Astrocyte of the cerebellum (primary cell): ENCODE data around the gene PPP4R1.

Experiments
- DNase-seq: peaks from one replicate; pipeline ENCODE4 v3.0.0-alpha.2; 2011; ENCODE audit warnings: low read depth
- H3K4me3 ChIP-seq: 2 replicates; pipeline ENCODE4 v1.5.1; 2011; ENCODE audit warnings: mild to moderate bottlenecking, low read depth, low read length, moderate library complexity
- in situ Hi-C: cut with HindIII; loops from 2 replicates; pipeline ENCODE4 v1.10.0; 2017; ENCODE audit warnings: low sequenced_read_pairs
- TF ChIP-seq, protein P1 (sequence below): IDR thresholded peaks from 2 replicates; pipeline ENCODE4 v1.5.1; 2012; ENCODE audit warnings: low read length, low read depth, moderate library complexity, mild to moderate bottlenecking; ENCODE audit errors: missing control alignments

Gene PPP4R1

DNA sequence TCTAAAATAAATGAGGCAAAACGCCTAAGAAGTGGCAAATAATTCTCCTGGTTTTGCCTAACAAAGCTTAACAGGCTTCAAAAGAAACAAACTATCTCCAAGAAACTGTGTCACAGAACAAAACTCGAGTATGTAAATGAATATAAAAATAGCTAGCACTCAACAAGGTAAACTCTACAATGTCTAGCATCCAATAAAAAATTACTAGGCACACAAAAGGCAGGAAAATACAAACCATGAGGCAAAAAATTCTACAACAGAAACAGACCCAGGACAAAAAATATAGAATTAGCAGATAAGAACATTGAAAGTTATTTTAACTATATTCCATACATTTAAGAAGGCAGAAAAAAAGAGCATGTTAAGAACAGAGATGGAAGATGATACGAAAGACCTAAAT is 16.8 kb downstream of the PPP4R1 start:
- TF ChIP-seq, protein P1, sequence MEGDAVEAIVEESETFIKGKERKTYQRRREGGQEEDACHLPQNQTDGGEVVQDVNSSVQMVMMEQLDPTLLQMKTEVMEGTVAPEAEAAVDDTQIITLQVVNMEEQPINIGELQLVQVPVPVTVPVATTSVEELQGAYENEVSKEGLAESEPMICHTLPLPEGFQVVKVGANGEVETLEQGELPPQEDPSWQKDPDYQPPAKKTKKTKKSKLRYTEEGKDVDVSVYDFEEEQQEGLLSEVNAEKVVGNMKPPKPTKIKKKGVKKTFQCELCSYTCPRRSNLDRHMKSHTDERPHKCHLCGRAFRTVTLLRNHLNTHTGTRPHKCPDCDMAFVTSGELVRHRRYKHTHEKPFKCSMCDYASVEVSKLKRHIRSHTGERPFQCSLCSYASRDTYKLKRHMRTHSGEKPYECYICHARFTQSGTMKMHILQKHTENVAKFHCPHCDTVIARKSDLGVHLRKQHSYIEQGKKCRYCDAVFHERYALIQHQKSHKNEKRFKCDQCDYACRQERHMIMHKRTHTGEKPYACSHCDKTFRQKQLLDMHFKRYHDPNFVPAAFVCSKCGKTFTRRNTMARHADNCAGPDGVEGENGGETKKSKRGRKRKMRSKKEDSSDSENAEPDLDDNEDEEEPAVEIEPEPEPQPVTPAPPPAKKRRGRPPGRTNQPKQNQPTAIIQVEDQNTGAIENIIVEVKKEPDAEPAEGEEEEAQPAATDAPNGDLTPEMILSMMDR, result no peak
- H3K4me3 ChIP-seq, result no peak overlapping the region
- no peak for DNase-seq
- in situ Hi-C loops, result no loop called here

DNA sequence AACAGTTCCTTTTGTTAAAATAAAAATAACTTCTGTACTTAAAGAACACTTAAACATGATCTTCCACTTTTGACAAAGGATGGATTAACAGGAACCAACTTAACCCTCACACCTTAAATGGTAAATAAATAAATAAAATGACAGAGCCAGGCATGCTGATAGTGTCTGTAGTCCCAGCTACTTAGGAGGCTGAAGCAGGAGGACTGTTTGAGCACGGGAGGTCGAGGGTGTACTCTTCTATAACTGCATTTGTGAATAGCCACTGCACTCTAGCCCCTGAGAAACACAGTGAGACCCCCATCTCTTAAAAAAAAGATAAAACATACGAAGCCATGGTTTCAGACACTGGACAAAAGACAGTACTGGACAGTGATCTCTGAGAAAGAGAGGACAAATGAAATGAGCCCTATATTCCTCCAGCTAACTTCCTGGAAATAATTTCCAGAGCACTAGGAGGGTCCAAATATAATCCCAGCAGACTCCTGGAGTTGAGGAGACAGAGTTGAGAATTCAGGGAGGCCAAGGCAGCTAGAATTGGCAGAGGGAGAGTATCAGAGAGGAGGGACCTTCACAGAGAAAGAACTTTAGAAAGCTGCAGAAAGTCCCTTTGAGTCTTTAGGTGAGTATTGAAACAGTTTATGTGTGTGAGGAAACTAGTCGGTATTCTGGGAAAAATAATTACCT is 17.4 kb downstream of the PPP4R1 start:
- DNase-seq, result no peak
- no peak overlapping the region for H3K4me3 ChIP-seq
- TF ChIP-seq, protein P1, result no peak
- in situ Hi-C loops, result no loop called here

DNA sequence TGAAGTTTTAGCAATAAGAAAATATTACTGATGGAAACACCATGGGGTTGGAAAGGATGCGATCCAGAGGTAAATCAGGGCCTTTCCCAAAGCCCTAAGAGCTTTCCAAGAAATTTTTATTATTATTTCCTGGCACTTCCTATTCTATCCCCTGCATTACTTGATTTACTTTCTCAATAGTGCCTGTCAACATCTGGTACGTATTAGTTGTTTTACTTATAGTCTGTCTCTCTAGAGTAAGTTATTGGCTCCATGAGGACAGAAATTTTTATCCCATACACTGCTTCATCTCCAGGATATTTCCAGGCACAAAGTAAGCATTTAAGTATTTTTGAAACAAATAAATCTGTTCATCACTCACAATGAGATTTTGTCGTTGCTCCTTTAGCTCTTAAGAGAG is 18.1 kb downstream of the PPP4R1 start:
- H3K4me3 ChIP-seq, result no peak overlapping the region
- DNase-seq, result no peak
- in situ Hi-C loops, result no loop called here
- TF ChIP-seq, protein P1, result no peak

DNA sequence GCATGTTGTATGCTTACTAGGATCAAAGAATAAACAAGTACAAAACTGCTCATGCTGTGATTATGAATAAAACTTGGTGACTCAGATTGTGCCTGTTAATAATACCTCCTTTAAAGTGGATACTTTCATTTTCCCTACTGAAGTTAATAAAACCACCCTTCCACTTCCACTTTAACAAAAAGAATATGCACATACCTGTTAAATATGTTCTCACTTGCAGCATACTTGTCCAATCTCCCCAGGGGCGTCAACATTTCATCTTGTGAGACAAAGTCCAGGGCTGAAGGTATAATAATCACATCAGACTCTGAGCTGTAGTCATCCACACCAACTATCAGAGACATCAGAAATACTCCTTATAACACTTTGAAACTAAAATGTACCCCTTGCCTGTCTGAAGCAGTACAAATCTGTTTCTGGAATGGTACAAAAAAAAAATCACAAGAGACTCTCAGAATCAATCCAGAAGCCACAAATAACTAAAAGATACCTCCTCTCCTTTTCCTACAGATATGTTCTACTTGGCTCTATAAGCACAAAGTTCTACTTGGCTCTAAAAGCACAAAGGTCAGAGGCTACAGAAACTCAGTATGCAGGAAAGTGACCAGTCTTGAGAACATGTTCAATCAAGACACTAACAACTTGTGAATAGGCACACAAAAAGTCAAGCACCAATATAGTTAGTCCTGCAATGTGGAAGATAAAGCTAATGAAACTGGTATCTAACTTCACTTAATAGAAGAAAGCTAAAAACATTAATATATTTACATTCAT is 19.3 kb downstream of the PPP4R1 start:
- no peak overlapping the region for H3K4me3 ChIP-seq
- DNase-seq, result no peak

DNA sequence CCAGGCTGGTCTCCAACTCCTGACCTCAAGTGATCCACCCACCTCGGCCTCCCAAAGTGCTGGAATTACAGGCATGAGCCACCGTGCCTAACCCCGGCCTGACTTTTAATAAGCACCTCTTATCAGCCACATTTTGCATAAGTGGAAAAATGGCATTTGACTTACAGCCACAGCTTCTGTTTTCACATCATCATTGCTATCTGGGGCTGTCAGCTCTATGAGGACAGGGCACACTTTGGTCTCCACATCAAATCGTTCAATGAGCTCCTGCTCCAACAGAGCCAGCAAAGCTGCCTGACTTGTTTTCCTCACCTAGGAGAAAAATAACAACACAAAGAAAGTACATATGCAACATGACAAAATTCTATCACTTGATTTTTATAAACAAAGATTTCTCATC is 26.4 kb downstream of the PPP4R1 start:
- no peak overlapping the region for H3K4me3 ChIP-seq
- DNase-seq, result no peak
- in situ Hi-C loops, result no loop called here
- TF ChIP-seq, protein P1, result no peak

More for the DNA sequence above, 19.3 kb downstream of the PPP4R1 start:
- in situ Hi-C loops, result no loop called here
- TF ChIP-seq, protein P1, result no peak

DNA sequence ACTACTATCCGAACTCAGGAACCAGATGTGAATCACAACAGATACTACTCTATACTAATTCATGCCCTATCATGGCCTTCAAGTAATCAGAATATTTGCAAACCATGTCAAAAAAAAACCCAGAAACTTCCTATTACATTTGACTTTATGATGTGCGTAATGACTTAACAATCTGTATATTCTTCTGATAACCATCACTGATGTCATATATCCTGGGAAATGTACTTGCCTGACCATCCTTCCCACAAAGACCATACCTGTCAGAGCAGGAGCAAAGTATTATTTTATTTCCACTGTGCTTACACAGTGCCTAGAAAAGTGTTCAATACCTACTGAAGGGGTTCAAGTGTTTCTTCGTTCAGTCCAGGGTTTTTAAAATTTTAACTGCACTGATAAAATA is 27.5 kb downstream of the PPP4R1 start:
- in situ Hi-C loops, result no loop called here

More for the DNA sequence above, 27.5 kb downstream of the PPP4R1 start:
- H3K4me3 ChIP-seq, result no peak overlapping the region
- DNase-seq, result no peak
- TF ChIP-seq, protein P1, result no peak
